Liver (tissue), 3 donors: Measurements from ENCODE around the gene TCTA.

ENCODE experiments used
- EGR1 ChIP-seq, 2 donors: IDR thresholded peaks; 2 replicates each; pipeline ENCODE4 v1.6.1; 2016 to 2018; ENCODE audit warnings: antibody characterized with exemption in 2 of 2, low read depth in 2 of 2
- FOXA1 ChIP-seq: IDR thresholded peaks from 2 replicates; pipeline ENCODE4 v1.6.1; 2016; ENCODE audit warnings: antibody characterized with exemption
- GABPA ChIP-seq, 2 donors: IDR thresholded peaks in 1 of 2; conservative IDR thresholded peaks in 1 of 2; 2 replicates each; pipeline ENCODE4 v1.6.1; 2016; ENCODE audit warnings: antibody characterized with exemption in 2 of 2, mild to moderate bottlenecking in 1 of 2, moderate library complexity in 1 of 2
- JUND ChIP-seq, 2 donors: IDR thresholded peaks; 2 replicates each; pipeline ENCODE4 v1.6.1; 2016; ENCODE audit warnings: antibody characterized with exemption in 2 of 2
- RAD21 ChIP-seq, 2 donors: IDR thresholded peaks; 2 replicates each; pipeline ENCODE4 v1.6.1; 2016; ENCODE audit warnings: antibody characterized with exemption in 2 of 2, mild to moderate bottlenecking in 2 of 2
- TAF1 ChIP-seq: conservative IDR thresholded peaks from 2 replicates; pipeline ENCODE4 v1.6.1; 2016; ENCODE audit warnings: antibody characterized with exemption, mild to moderate bottlenecking
- YY1 ChIP-seq: IDR thresholded peaks from 2 replicates; pipeline ENCODE4 v1.6.1; 2016; ENCODE audit warnings: antibody characterized with exemption, mild to moderate bottlenecking
- TF ChIP-seq, protein P1 (sequence below): fragments of 150-350 bp; IDR thresholded peaks from 2 replicates; pipeline ENCODE4 v1.5.1; 2017; ENCODE audit warnings: improper control_type of control experiment, low read depth, low read length; ENCODE audit not compliant: missing input control
- TF ChIP-seq, protein P2 (sequence below): IDR thresholded peaks from 2 replicates; pipeline ENCODE4 v1.6.1; 2016; ENCODE audit warnings: antibody characterized with exemption
- TF ChIP-seq, protein P3 (sequence below): IDR thresholded peaks from 2 replicates; pipeline ENCODE4 v1.6.1; 2016; ENCODE audit warnings: antibody characterized with exemption
- TF ChIP-seq, protein P4 (sequence below): IDR thresholded peaks from 2 replicates; pipeline ENCODE4 v1.6.1; 2016; ENCODE audit warnings: antibody characterized with exemption, mild to moderate bottlenecking
- donor health status: healthy.
- donor health status: healthy.

DNA sequence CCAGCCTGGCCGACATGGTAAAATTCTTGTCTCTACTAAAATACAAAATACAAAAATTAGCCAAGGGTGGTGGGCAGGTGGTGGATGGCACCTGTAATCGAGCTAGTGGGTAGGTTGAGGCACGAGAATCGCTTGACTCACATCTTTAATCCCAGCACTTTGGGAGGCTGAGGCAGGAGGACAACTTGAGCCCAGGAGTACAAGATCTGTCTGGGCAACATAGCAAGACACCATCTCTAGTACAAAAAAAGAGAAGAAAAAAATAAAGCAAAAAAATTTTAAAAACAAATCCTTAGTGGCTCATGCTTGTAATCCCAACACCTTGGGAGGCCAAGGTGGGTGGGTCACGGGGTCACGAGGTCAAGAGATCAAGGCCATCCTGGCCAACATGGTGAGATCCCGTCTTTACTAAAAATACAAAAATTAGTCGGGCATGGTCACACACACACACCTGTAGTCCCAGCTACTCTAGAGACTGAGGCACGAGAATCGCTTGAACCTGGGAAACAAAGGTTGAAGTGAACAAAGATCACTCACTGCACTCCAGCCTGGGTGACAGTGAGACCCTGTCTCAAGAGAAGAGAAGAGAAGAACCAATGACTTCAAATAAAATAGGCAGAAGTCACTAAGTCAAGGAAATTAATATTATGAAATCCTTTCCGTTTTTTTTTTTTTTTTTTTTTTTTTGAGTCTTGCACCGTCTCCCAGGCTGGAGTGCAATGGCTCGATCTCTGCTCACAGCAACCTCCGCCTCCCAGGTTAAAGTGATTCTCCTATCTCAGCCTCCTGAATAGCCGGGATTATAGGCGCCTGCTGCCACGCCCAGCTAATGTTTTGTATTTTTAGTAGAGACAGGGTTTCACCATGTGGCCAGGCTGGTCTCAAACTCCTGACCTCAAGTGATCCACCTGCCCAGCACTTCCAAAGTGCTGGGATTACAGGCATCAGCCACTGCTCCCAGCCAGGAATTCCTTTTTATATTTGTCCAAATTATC lies 5.4 kb upstream of the TCTA start:
- TF ChIP-seq, protein P1, sequence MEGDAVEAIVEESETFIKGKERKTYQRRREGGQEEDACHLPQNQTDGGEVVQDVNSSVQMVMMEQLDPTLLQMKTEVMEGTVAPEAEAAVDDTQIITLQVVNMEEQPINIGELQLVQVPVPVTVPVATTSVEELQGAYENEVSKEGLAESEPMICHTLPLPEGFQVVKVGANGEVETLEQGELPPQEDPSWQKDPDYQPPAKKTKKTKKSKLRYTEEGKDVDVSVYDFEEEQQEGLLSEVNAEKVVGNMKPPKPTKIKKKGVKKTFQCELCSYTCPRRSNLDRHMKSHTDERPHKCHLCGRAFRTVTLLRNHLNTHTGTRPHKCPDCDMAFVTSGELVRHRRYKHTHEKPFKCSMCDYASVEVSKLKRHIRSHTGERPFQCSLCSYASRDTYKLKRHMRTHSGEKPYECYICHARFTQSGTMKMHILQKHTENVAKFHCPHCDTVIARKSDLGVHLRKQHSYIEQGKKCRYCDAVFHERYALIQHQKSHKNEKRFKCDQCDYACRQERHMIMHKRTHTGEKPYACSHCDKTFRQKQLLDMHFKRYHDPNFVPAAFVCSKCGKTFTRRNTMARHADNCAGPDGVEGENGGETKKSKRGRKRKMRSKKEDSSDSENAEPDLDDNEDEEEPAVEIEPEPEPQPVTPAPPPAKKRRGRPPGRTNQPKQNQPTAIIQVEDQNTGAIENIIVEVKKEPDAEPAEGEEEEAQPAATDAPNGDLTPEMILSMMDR, result no peak
- TF ChIP-seq, protein P2, sequence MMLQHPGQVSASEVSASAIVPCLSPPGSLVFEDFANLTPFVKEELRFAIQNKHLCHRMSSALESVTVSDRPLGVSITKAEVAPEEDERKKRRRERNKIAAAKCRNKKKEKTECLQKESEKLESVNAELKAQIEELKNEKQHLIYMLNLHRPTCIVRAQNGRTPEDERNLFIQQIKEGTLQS, result no peak
- TF ChIP-seq YY1 (no peak), EGR1 (IDR thresholded peaks at IDR 0.05; ENCODE audit: low read depth in 2 of 2) (no peak), GABPA (IDR thresholded peaks at IDR 0.05 in 1 of 2, conservative IDR thresholded peaks at IDR 0.05 in 1 of 2) (no peak), JUND (IDR thresholded peaks at IDR 0.05) (no peak), RAD21 (IDR thresholded peaks at IDR 0.05) (no peak), TAF1 (no peak), FOXA1 (no peak)
- TF ChIP-seq, protein P3, sequence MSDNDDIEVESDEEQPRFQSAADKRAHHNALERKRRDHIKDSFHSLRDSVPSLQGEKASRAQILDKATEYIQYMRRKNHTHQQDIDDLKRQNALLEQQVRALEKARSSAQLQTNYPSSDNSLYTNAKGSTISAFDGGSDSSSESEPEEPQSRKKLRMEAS, result no peak
- TF ChIP-seq, protein P4, sequence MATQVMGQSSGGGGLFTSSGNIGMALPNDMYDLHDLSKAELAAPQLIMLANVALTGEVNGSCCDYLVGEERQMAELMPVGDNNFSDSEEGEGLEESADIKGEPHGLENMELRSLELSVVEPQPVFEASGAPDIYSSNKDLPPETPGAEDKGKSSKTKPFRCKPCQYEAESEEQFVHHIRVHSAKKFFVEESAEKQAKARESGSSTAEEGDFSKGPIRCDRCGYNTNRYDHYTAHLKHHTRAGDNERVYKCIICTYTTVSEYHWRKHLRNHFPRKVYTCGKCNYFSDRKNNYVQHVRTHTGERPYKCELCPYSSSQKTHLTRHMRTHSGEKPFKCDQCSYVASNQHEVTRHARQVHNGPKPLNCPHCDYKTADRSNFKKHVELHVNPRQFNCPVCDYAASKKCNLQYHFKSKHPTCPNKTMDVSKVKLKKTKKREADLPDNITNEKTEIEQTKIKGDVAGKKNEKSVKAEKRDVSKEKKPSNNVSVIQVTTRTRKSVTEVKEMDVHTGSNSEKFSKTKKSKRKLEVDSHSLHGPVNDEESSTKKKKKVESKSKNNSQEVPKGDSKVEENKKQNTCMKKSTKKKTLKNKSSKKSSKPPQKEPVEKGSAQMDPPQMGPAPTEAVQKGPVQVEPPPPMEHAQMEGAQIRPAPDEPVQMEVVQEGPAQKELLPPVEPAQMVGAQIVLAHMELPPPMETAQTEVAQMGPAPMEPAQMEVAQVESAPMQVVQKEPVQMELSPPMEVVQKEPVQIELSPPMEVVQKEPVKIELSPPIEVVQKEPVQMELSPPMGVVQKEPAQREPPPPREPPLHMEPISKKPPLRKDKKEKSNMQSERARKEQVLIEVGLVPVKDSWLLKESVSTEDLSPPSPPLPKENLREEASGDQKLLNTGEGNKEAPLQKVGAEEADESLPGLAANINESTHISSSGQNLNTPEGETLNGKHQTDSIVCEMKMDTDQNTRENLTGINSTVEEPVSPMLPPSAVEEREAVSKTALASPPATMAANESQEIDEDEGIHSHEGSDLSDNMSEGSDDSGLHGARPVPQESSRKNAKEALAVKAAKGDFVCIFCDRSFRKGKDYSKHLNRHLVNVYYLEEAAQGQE, result no peak
